Measurements from ENCODE around the gene XPO5. TPM values are rescaled to one million over a fixed set of nuclear protein-coding genes. Genes with fewer than 3 reads are reported as not detected.
A peak's percentile ranks its signal among the peaks of the same experiment; 100 is the strongest.

Gene XPO5
- total and polyA plus RNA-seq, 9 of the 15 experiments (the other 6 are each of a cell fraction or from before 2014, with no cell fraction given): 36.0 to 170 (median 99.1) TPM

DNA sequence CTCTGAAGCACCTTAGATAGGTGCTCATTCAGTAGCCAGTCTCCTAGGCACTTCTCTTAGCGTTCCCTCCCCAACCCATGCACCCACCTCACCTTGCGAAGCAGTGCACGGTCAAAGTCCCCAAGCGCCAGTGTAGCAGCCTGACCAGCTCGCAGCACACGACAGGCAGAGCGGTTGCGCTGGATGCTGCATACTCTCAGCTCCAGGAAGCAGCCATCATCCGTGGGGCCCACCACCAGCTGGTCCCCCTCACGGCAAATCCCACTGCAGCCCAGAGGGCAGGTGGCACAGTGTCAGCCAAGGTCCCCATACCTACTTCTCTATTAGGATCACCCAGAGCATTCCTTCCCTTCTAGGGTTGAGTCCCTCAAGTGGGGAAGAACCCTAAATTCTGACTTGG lies 46.7 kb upstream of the XPO5 start (continued):
- TF ChIP-seq, protein P1, sequence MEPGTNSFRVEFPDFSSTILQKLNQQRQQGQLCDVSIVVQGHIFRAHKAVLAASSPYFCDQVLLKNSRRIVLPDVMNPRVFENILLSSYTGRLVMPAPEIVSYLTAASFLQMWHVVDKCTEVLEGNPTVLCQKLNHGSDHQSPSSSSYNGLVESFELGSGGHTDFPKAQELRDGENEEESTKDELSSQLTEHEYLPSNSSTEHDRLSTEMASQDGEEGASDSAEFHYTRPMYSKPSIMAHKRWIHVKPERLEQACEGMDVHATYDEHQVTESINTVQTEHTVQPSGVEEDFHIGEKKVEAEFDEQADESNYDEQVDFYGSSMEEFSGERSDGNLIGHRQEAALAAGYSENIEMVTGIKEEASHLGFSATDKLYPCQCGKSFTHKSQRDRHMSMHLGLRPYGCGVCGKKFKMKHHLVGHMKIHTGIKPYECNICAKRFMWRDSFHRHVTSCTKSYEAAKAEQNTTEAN (CRISPR knock-in tag; IDR thresholded peaks at IDR 0.05): no peak

DNA sequence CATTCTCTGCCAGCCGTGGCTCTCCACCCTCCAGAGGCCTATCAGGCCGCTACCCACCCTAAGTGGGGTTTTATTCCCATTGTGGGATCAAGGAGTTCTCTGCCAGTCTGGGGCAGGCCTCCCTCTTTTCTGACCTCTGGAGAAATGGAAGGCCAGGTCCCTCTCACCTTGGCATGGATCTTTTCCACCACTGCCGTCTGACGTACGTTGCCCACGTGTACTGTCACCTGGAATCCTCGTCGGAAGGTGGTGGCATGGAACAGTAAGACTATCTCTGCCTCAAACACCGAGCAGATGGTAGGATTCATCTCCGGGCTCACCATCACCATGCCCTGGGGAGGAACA lies 46.0 kb upstream of the XPO5 start:
- ChIA-PET POLR2A (interaction anchor here (0.6 to 6.2 kb wide), 6 partner anchors 8 to 81 kb away, joined by 3 to 53 read pairs (median 5); no protein-coding TSS in a partner anchor), CTCF (ENCODE audit: low intra/inter-chr PET ratio) (no interaction called here)
- Histone ChIP-seq H3K4me1 (replicated peaks in 1 of 2; ENCODE audit: control insufficient read depth in 2 of 2, insufficient read depth in 2 of 2, low read length in 2 of 2) (peaks cover 16% of the 10 kb centered on the region in 2 experiments), H3K4me3 (no peak overlapping the region), H3K36me3 (ENCODE audit: control insufficient read depth, insufficient read depth, low read length) (peaks cover 79% of the 10 kb centered on the region), H3K27ac (ENCODE audit: extremely low read depth, low read depth, low read length) (no peak overlapping the region), H3K9ac (ENCODE audit: insufficient read depth in 1 of 2, low read depth in 2 of 2, low read length in 2 of 2) (peak overlapping the region in 1 of 2 experiments; percentile 42; a peak in 2 of 4 replicates), H4K20me1 (replicated peaks; ENCODE audit: control insufficient read depth, insufficient read depth, low read length) (0 out of 2 replicates have a peak, but pooled peaks cover 7% of the 10 kb centered on the region), H3K4me2 (ENCODE audit: insufficient read depth, low read length) (no peak overlapping the region), H3K79me2 (ENCODE audit: control insufficient read depth, insufficient read depth, low read length) (peaks cover 31% of the 10 kb centered on the region), H3K27me3 (ENCODE audit: control insufficient read depth in 2 of 2, insufficient read depth in 2 of 2, low read length in 2 of 2) (no peaks in the 10 kb centered on the region), H3K9me3 (replicated peaks; ENCODE audit: control insufficient read depth, insufficient read depth, low read depth, low read length) (no peaks in the 10 kb centered on the region), H3K9me1 (ENCODE audit: control insufficient read depth, insufficient read depth, low read length) (peaks cover 13% of the 10 kb centered on the region), H2AFZ (ENCODE audit: low read depth, low read length) (no peak overlapping the region)
- FAIRE-seq: no peak
- no TSS peak for BruUV-seq (replicated peaks)
- intact Hi-C loops (cut with micrococcal nuclease) (no loop called here), in situ Hi-C loops (cut with MboI) (no loop called here)
- no peak for DNase-seq (ENCODE audit: extremely low read depth in 1 of 4, low spot score in 3 of 4)
- WGBS (ENCODE audit: insufficient coverage, low coverage, missing lambda C conversion rate): 96% methylated on average over 10 of the region's 10 CpGs
- no peak for ATAC-seq
- TF ChIP-seq HNRNPLL (IDR thresholded peaks at IDR 0.05; ENCODE audit: low read depth, low read length, poor library complexity, severe bottlenecking): peak; percentile 18
- TF ChIP-seq, protein P2, sequence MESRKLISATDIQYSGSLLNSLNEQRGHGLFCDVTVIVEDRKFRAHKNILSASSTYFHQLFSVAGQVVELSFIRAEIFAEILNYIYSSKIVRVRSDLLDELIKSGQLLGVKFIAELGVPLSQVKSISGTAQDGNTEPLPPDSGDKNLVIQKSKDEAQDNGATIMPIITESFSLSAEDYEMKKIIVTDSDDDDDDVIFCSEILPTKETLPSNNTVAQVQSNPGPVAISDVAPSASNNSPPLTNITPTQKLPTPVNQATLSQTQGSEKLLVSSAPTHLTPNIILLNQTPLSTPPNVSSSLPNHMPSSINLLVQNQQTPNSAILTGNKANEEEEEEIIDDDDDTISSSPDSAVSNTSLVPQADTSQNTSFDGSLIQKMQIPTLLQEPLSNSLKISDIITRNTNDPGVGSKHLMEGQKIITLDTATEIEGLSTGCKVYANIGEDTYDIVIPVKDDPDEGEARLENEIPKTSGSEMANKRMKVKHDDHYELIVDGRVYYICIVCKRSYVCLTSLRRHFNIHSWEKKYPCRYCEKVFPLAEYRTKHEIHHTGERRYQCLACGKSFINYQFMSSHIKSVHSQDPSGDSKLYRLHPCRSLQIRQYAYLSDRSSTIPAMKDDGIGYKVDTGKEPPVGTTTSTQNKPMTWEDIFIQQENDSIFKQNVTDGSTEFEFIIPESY (CRISPR knock-in tag; IDR thresholded peaks at IDR 0.05): peak; percentile 7; the same call in 1 of the 2 replicates
- no peak for TF ChIP-seq TGIF2 (CRISPR knock-in tag; IDR thresholded peaks at IDR 0.05)
- no peak for TF ChIP-seq ADNP (tag; IDR thresholded peaks at IDR 0.05)
- no peak for TF ChIP-seq KDM1A (IDR thresholded peaks at IDR 0.05)
- TF ChIP-seq SP2 (IDR thresholded peaks at IDR 0.05; ENCODE audit: extremely low read depth, low read depth, low read length, poor library complexity, severe bottlenecking): no peak
- no peak for TF ChIP-seq JUND (IDR thresholded peaks at IDR 0.05; ENCODE audit: borderline replicate concordance, low read depth, low read length)
- no peak for TF ChIP-seq JUND (tag; IDR thresholded peaks at IDR 0.05; ENCODE audit: borderline replicate concordance, low read depth, low read length)
- no peak for TF ChIP-seq ZKSCAN3 (CRISPR knock-in tag; IDR thresholded peaks at IDR 0.05)
- TF ChIP-seq, protein P3, sequence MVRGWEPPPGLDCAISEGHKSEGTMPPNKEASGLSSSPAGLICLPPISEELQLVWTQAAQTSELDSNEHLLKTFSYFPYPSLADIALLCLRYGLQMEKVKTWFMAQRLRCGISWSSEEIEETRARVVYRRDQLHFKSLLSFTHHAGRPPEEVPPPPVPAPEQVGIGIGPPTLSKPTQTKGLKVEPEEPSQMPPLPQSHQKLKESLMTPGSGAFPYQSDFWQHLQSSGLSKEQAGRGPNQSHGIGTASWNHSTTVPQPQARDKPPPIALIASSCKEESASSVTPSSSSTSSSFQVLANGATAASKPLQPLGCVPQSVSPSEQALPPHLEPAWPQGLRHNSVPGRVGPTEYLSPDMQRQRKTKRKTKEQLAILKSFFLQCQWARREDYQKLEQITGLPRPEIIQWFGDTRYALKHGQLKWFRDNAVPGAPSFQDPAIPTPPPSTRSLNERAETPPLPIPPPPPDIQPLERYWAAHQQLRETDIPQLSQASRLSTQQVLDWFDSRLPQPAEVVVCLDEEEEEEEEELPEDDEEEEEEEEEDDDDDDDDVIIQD (CRISPR knock-in tag; IDR thresholded peaks at IDR 0.05): no peak
- TF ChIP-seq BACH1 (tag; IDR thresholded peaks at IDR 0.05): no peak
- no peak for TF ChIP-seq CAMTA2 (CRISPR knock-in tag; conservative IDR thresholded peaks at IDR 0.05)
- TF ChIP-seq ZNF431 (CRISPR knock-in tag; IDR thresholded peaks at IDR 0.05): no peak
- no peak for TF ChIP-seq TRIM28 (IDR thresholded peaks at IDR 0.05)
